ENCODE data around the gene FXYD2.

GRCh38 chr11:117836077-117836960 lies 11.8 kb upstream of the FXYD2 start:
- TF ChIP-seq CTCF (IDR thresholded peaks at IDR 0.05; ENCODE audit: extremely low read depth in 1 of 2, insufficient read depth in 1 of 2, low read depth in 1 of 2, low read length in 2 of 2) (no peak), POLR2AphosphoS5 (IDR thresholded peaks at IDR 0.05; ENCODE audit: insufficient read depth, low read depth, low read length) (no peak), POLR2A (IDR thresholded peaks at IDR 0.05; ENCODE audit: low read depth, low read length) (no peak), EZH2 (IDR thresholded peaks at IDR 0.05; ENCODE audit: borderline replicate concordance, low read depth, low read length, severe bottlenecking) (no peak), JUN (IDR thresholded peaks at IDR 0.05; ENCODE audit: borderline replicate concordance, insufficient read depth, insufficient read length, low read depth) (no peak), MAX (IDR thresholded peaks at IDR 0.05; ENCODE audit: insufficient read depth, insufficient read length) (no peak), MYC (IDR thresholded peaks at IDR 0.05; ENCODE audit: low read depth, low read length) (no peak)

Measured in endothelial cell of umbilical vein (primary cell).